A549 (cell line): ENCODE data around the gene GMNN. TPM values are rescaled to one million over a fixed set of nuclear protein-coding genes. Genes with fewer than 3 reads are reported as not detected.

ENCODE experiments used
- ATAC-seq, 2 experiments: fragments of 200-7000 bp in 1 of 2; fragments of >200 bp in 1 of 2; cut with Nextera tagmentation in 1 of 2; cut with Tn5 transposase in 1 of 2; 3 replicates each; pipeline versions ENCODE4 v1.8.0 to v1.9.1; 2018 to 2020; ENCODE audit warnings: mild to moderate bottlenecking in 1 of 2, moderate library complexity in 1 of 2
- CTCF ChIA-PET: fragments of 300-600 bp; sonication (Branson Sonifier 250); formaldehyde crosslinking; extraction: SDS; loops from one replicate; lab custom pipeline; 2021; ENCODE audit warnings: antibody characterized with exemption, inconsistent platforms; lab: Yijun Ruan, JAX
- POLR2A ChIA-PET: fragments of 350-600 bp; formaldehyde crosslinking; extraction: SDS; loops from one replicate; lab custom pipeline; 2021; ENCODE audit warnings: antibody characterized with exemption, inconsistent platforms; lab: Yijun Ruan, JAX
- DNase-seq, 2 experiments: peaks; one replicate each; pipeline versions ENCODE4 v3.0.0 to v3.0.0-alpha.2; 2011 to 2016; ENCODE audit warnings: low read depth in 1 of 2, low spot score in 1 of 2
- FAIRE-seq: peaks from 2 replicates; lab custom pipeline; 2011; peaks lifted over from hg19 to GRCh38; lab: Jason Lieb, UNC
- H3K27ac ChIP-seq, 2 experiments: fragments of >200 bp; sonication (Bioruptor Twin); formaldehyde crosslinking; 3 replicates each; pipeline ENCODE4 v1.5.1; 2016 to 2017
- H3K4me1 ChIP-seq: fragments of >200 bp; sonication (Bioruptor Twin); formaldehyde crosslinking; 3 replicates; pipeline ENCODE4 v1.6.1; 2016
- H3K4me2 ChIP-seq: fragments of >200 bp; sonication (Bioruptor Twin); formaldehyde crosslinking; 3 replicates; pipeline ENCODE4 v1.6.1; 2016
- H3K4me3 ChIP-seq: fragments of >200 bp; sonication (Bioruptor Twin); formaldehyde crosslinking; 3 replicates; pipeline ENCODE4 v1.5.1; 2016
- H3K9me3 ChIP-seq: fragments of >200 bp; sonication (Bioruptor Twin); formaldehyde crosslinking; 3 replicates; pipeline ENCODE4 v1.6.1; 2016
- BCL3 ChIP-seq: fragments of >200 bp; sonication (Bioruptor Twin); formaldehyde crosslinking; IDR thresholded peaks from 3 replicates; pipeline ENCODE4 v1.6.1; 2016
- BHLHE40 ChIP-seq: IDR thresholded peaks from 2 replicates; pipeline ENCODE4 v1.6.1; 2012; ENCODE audit warnings: low read depth, low read length, inconsistent platforms
- CBX8 ChIP-seq: fragments of 200-600 bp; sonication (generic); IDR thresholded peaks from 2 replicates; pipeline ENCODE4 v1.6.1; 2016
- E2F6 ChIP-seq: IDR thresholded peaks from 2 replicates; pipeline ENCODE4 v1.6.1; 2012; ENCODE audit warnings: low read depth, borderline replicate concordance
- EHMT2 ChIP-seq: fragments of 200-600 bp; sonication (generic); IDR thresholded peaks from 2 replicates; pipeline ENCODE4 v1.6.1; 2016; ENCODE audit warnings: antibody characterized with exemption, low read depth, mild to moderate bottlenecking, moderate library complexity
- ESRRA ChIP-seq: fragments of 150-350 bp; IDR thresholded peaks from 2 replicates; pipeline ENCODE4 v1.6.1; 2014; ENCODE audit warnings: mild to moderate bottlenecking, low read length, borderline replicate concordance
- FOSL2 ChIP-seq, 2 experiments: fragments of 450-650 bp in 1 of 2; fragments of >200 bp in 1 of 2; sonication (Bioruptor Twin) in 1 of 2; formaldehyde crosslinking; IDR thresholded peaks; 2 replicates each; pipeline versions ENCODE4 v1.5.0 to v1.6.1; 2016 to 2020; ENCODE audit warnings: mild to moderate bottlenecking in 1 of 2, moderate library complexity in 1 of 2
- FOXS1 ChIP-seq: fragments of 250-450 bp; sonication (Bioruptor Pico); IDR thresholded peaks from 2 replicates; pipeline ENCODE4 v1.5.0; 2020; ENCODE audit warnings: mild to moderate bottlenecking, moderate library complexity
- GATA3 ChIP-seq: IDR thresholded peaks from 2 replicates; pipeline ENCODE4 v1.6.1; 2012; ENCODE audit warnings: borderline replicate concordance
- JUNB ChIP-seq: fragments of >200 bp; sonication (Bioruptor Twin); formaldehyde crosslinking; IDR thresholded peaks from 2 replicates; pipeline ENCODE4 v1.6.1; 2016
- KDM5A ChIP-seq: fragments of 200-600 bp; sonication (generic); IDR thresholded peaks from 2 replicates; pipeline ENCODE4 v1.6.1; 2016; ENCODE audit warnings: antibody characterized with exemption, mild to moderate bottlenecking
- MAX ChIP-seq: IDR thresholded peaks from 2 replicates; pipeline ENCODE4 v1.6.1; 2012
- MYC ChIP-seq: IDR thresholded peaks from 2 replicates; pipeline ENCODE4 v1.6.1; 2012; ENCODE audit warnings: mild to moderate bottlenecking, inconsistent platforms, low read length, improper control_type of control experiment, borderline replicate concordance
- NPAS2 ChIP-seq: fragments of 250-450 bp; sonication (Bioruptor Pico); IDR thresholded peaks from 2 replicates; pipeline ENCODE4 v1.8.0; 2022; ENCODE audit warnings: mild to moderate bottlenecking, moderate library complexity, borderline replicate concordance
- RCOR1 ChIP-seq: fragments of 150-350 bp; IDR thresholded peaks from 2 replicates; pipeline ENCODE4 v1.6.1; 2014; ENCODE audit warnings: antibody characterized with exemption, low read length, low read depth
- RFX5 ChIP-seq: fragments of 450-650 bp; IDR thresholded peaks from 2 replicates; pipeline ENCODE4 v1.7.1; 2014; ENCODE audit warnings: antibody characterized with exemption, mild to moderate bottlenecking, moderate library complexity
- RNF2 ChIP-seq: fragments of 200-600 bp; sonication (generic); IDR thresholded peaks from 2 replicates; pipeline ENCODE4 v1.6.1; 2016; ENCODE audit warnings: low read depth, mild to moderate bottlenecking, antibody characterized with exemption, moderate library complexity, borderline replicate concordance
- TP53 ChIP-seq: fragments of 250-450 bp; sonication (Bioruptor Pico); IDR thresholded peaks from 2 replicates; pipeline ENCODE4 v1.5.0; 2021; ENCODE audit warnings: mild to moderate bottlenecking, moderate library complexity
- ZC3H11A ChIP-seq: fragments of 450-650 bp; IDR thresholded peaks from 2 replicates; pipeline ENCODE4 v1.6.1; 2014; ENCODE audit warnings: antibody characterized with exemption, mild to moderate bottlenecking
- ZNF302 ChIP-seq: fragments of 250-450 bp; sonication (Bioruptor Pico); IDR thresholded peaks from 2 replicates; pipeline ENCODE4 v1.9.0; 2021; ENCODE audit warnings: inconsistent platforms, mild to moderate bottlenecking, moderate library complexity
- WGBS: methylation state at CpG from one replicate; pipeline ENCODE4 v1.1.6; 2017; ENCODE audit errors: missing lambda C conversion rate; 5-methylcytosine and 5-hydroxymethylcytosine counted together
- polyA plus RNA-seq, 4 experiments: library from polyadenylated mRNA; depleted of rRNA in 3 of 4; stranded (reverse); fragments of >200 nt; fragmentation: RNase III in 1 of 4; extraction: RNeasy Plus Mini Kit Qiagen cat#74134 plus additional on column Dnase treatment in 1 of 4; gene quantifications; 2 replicates in 3 of 4; 3 replicates in 1 of 4; pipeline ENCODE4 v1.2.3, GENCODE V29; 2011 to 2017
- TF ChIP-seq, protein P1 (sequence below): fragments of 250-450 bp; sonication (Bioruptor Pico); IDR thresholded peaks from 2 replicates; pipeline ENCODE4 v1.5.0; 2021; ENCODE audit warnings: mild to moderate bottlenecking, moderate library complexity, borderline replicate concordance
- TF ChIP-seq, protein P2 (sequence below): fragments of 200-600 bp; sonication (generic); IDR thresholded peaks from 2 replicates; pipeline ENCODE4 v1.6.1; 2016; ENCODE audit warnings: antibody characterized with exemption, mild to moderate bottlenecking, moderate library complexity

Gene GMNN
- polyA plus RNA-seq, 2 of the 4 experiments (the other 2 are of a cell fraction): 59.2 to 59.4 TPM

GRCh38 chr6:24778878-24779277 lies 4.1 kb downstream of the GMNN start:
- ChIA-PET CTCF (no interaction called here), POLR2A (no interaction called here)
- ATAC-seq (no peak), FAIRE-seq (no peak), DNase-seq (no peak)
- no peak overlapping the region for H3K27ac ChIP-seq
- peaks cover 36% of the 10 kb centered on the region; the same call in 2 of the 3 replicates for H3K4me1 ChIP-seq
- H3K4me2 ChIP-seq: peak overlapping the region; percentile 93
- TF ChIP-seq MYC: no peak
- no peak for TF ChIP-seq RFX5
- no peak for TF ChIP-seq GATA3
- TF ChIP-seq KDM5A: no peak
- TF ChIP-seq E2F6: no peak
- TF ChIP-seq BCL3: no peak
- TF ChIP-seq FOXS1 (CRISPR knock-in tag): no peak
- TF ChIP-seq ZC3H11A: no peak
- TF ChIP-seq TP53 (CRISPR knock-in tag): no peak
- no peak for TF ChIP-seq EHMT2
- TF ChIP-seq JUNB: no peak
- TF ChIP-seq BHLHE40: no peak
- TF ChIP-seq FOSL2 (IDR thresholded peaks at IDR 0.05): no peak
- no peak for TF ChIP-seq FOSL2 (CRISPR knock-in tag; IDR thresholded peaks at IDR 0.05)
- TF ChIP-seq, protein P1, sequence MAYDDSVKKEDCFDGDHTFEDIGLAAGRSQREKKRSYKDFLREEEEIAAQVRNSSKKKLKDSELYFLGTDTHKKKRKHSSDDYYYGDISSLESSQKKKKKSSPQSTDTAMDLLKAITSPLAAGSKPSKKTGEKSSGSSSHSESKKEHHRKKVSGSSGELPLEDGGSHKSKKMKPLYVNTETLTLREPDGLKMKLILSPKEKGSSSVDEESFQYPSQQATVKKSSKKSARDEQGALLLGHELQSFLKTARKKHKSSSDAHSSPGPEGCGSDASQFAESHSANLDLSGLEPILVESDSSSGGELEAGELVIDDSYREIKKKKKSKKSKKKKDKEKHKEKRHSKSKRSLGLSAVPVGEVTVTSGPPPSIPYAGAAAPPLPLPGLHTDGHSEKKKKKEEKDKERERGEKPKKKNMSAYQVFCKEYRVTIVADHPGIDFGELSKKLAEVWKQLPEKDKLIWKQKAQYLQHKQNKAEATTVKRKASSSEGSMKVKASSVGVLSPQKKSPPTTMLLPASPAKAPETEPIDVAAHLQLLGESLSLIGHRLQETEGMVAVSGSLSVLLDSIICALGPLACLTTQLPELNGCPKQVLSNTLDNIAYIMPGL (CRISPR knock-in tag): no peak
- no peak for TF ChIP-seq MAX
- TF ChIP-seq ZNF302 (CRISPR knock-in tag): no peak
- TF ChIP-seq ESRRA: no peak
- TF ChIP-seq CBX8: no peak
- no peak for TF ChIP-seq NPAS2 (CRISPR knock-in tag)
- H3K9me3 ChIP-seq: no peaks in the 10 kb centered on the region
- H3K4me3 ChIP-seq: no peak overlapping the region

DNA sequence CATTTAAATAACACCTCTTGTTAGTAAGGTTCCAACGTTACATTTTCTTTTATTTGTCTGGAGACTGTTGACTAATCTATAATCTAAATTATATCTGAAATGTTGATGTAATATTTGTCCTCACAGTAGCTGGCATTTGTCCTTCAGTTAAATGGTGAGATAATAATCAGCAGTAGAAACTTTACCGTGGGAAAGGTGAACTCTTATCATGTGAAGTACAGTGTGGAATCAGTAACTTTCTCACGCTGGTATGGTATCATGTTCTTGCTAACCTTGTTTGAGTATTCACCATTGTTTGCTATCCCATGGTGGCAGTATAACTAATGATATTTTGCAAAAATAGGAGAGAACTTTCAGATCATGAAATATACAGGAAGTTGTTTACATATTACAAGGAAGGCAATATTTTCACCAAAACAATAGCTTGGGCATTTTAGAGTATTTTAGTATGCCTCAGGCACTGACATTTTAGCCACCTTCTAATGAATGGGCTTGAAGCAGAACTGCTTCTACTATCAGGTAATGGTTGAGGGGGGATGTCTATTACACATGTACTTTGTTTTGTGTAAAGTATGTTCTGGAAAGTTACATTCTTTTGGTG lies 4.8 kb downstream of the GMNN start:
- TF ChIP-seq RCOR1 (no peak), FOXS1 (CRISPR knock-in tag) (no peak), RNF2 (no peak), EHMT2 (no peak)
- TF ChIP-seq, protein P2, sequence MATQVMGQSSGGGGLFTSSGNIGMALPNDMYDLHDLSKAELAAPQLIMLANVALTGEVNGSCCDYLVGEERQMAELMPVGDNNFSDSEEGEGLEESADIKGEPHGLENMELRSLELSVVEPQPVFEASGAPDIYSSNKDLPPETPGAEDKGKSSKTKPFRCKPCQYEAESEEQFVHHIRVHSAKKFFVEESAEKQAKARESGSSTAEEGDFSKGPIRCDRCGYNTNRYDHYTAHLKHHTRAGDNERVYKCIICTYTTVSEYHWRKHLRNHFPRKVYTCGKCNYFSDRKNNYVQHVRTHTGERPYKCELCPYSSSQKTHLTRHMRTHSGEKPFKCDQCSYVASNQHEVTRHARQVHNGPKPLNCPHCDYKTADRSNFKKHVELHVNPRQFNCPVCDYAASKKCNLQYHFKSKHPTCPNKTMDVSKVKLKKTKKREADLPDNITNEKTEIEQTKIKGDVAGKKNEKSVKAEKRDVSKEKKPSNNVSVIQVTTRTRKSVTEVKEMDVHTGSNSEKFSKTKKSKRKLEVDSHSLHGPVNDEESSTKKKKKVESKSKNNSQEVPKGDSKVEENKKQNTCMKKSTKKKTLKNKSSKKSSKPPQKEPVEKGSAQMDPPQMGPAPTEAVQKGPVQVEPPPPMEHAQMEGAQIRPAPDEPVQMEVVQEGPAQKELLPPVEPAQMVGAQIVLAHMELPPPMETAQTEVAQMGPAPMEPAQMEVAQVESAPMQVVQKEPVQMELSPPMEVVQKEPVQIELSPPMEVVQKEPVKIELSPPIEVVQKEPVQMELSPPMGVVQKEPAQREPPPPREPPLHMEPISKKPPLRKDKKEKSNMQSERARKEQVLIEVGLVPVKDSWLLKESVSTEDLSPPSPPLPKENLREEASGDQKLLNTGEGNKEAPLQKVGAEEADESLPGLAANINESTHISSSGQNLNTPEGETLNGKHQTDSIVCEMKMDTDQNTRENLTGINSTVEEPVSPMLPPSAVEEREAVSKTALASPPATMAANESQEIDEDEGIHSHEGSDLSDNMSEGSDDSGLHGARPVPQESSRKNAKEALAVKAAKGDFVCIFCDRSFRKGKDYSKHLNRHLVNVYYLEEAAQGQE: no peak
- Histone ChIP-seq H3K4me1 (peaks cover 36% of the 10 kb centered on the region; the same call in 2 of the 3 replicates), H3K4me3 (no peak overlapping the region), H3K27ac (no peak overlapping the region), H3K9me3 (no peaks in the 10 kb centered on the region), H3K4me2 (peak overlapping the region; percentile 93)
- ChIA-PET POLR2A (no interaction called here), CTCF (no interaction called here)
- ATAC-seq: no peak
- 21% methylated on average over 3 of the region's 3 CpGs for WGBS
- no peak for DNase-seq
- no peak for FAIRE-seq
